Stimulated activated CD4-positive, alpha-beta T cell treated with anti-CD3 and anti-CD28 coated beads, Interleukin-1b, Interleukin-23, amount 100 ng/mL, for 1 hour (primary cell): Measurements from ENCODE around the gene KLHL11.
"Not testable (repeated sequence)": the region's sequence is repeated elsewhere in the genome, so short reads cannot be mapped to it uniquely, and the experiment has no call there.

Source experiments
- DNase-seq, 2 donors: peaks; one replicate each; pipeline ENCODE4 v3.0.0-alpha.2; 2020; ENCODE audit warnings: low read depth in 2 of 2

KLHL11 gene

DNA sequence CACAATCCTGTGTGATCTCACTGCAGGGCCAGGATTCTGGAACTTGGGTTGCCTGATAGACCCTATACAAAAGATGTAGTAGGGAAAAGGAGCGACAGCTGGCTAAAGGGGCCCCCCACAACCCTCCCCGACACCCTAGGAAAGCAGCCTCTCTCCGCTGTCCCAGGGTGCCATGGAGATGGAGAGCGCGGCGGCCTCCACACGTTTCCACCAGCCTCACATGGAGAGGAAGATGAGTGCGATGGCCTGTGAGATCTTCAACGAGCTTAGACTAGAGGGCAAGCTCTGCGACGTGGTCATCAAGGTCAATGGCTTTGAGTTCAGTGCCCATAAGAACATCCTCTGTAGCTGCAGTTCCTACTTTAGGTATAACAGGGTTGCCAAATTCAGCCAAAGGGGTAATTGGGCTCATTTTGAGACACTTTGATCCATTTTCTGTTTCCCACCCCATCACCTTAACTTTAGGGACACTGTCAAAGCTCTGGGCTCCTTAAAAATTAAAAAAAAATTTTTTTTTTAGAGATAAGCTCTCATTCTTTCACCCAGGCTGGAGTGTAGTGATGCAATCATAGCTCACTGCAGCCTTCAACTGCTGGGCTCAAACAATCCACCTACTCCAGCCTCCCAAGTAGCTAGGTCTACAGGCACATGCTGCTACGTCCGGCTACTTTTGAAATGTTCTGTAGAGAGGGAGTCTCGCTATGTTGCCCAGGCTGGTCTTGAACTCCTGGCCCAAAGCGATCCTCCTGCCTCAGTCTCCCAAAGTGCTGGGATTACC, 27.3 kb downstream of the KLHL11 start, which contains the start of gene KLHL10:
TSS of gene KLHL10 (plus strand) at position 65 of the 778 bp plus-strand sequence. CDS start at position 173, 108 bp downstream.
- DNase-seq, result no peak

DNA sequence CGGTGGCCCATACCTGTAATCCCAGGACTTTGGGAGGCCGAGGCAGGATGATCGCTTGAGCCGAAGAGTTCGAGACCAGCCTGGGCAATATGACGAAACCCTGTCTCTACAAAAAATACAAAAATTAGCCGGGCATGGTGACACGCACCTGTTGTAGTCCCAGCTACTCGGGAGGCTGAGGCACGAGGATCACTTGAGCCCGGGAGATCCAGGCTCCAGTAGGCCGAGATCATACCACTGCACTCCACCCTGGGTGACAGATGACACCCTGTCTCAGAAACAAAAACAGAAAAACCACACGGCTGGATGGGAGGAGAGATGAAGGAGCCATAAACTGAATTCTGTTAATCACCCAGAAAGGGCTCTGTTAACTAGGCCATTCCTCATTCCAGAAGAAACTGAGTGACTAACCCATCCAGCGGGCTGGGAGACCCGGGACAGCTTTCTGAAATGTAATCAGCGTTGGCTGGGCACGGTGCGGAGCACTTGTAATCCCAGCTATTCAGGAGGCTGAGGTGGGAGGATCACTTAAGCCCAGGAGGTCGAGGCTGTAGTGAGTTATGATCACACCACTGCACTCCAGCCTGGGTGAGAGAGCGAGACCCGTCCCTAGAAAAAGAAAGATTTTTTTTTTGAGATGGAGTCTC, 28.6 kb downstream of the KLHL11 start:
- no peak for DNase-seq

- peak in 1 of 2 donors; percentile 21 for DNase-seq
These were observed 29.2 kb downstream of the KLHL11 start, which contains the start of gene NT5C3B for GRCh38 chr17:41835800-41836549. TSS of gene NT5C3B (minus strand) at chr17:41836232. CDS start at chr17:41836193, 39 bp downstream.

DNA sequence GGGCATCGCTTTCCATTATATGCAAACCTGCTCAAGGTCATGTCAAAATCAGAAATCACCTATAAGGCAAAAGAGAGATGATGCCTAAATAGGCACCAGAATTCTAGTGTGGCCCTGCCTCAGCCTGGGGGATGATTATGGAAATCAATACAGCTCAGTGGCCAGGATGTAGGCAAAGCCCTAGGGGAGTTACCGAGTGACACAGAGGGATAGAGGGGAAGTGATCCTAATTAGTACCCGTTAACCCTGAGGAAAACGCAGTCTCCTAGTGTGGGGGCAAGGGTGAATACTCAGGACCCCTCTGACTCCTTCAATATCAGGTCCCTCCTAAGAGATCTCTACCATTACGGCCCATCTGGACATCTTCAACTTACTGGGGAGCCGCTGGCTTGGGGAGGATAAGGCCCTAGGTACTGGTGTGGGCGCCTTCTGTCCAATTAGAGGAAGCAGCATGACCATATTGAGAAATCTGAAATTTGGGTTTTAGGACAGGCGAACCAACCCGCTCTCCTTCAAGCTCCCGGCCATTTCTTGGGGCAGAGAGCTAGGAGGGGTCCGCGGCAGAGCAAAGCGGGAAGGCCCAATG, 29.9 kb downstream of the KLHL11 start:
- DNase-seq, result no peak

DNA sequence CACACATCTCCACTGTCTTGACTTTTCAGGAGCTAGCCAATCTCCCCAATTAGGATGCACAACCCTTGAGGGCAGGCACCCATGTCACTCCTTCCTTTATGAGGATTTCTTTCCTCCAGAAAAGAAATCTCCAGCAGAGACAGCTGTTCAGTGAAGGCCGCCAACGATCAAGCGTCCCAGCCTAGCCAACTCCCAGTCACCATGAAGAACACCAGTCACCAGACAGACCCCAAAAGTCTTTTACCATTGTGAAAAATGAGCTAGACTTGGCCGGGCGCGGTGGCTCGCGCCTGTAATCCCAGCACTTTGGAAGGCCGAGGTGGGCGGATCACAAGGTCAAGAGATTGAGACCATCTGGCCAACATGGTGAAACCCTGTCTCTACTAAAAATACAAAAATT, 35.3 kb downstream of the KLHL11 start:
- DNase-seq, result not testable (repeated sequence)

DNA sequence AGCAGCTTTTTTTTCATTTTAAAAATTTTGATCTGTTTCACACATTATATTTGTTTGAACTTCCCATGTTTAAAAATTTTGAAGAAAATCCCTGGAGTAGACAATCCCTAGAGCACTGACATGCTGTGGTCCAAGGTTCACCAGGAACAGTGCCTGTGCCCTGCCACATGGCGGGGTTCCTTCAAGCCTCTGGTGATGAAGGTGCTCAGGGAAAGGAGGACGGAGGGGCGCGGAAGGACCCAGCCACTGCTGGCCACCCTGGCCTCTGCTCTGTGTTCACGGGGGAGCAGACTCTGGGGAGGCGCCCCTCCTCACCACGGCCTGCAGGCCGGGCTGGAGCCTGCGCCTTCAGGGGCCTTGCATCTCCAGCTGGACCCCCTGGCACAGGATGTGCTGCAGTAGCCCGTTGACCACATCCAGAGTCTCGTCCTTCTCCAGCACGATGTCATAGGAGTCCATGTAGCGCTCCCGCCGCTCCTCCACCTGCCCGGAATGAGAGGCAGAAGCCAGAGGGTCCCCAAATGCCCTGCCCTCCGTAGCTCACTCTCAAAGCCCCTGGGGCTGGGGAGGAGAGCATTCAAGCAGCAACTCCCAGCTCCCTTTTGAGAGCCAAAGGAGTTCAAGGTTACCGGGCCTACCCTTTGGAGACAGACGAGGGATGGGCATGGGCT, 39.9 kb downstream of the KLHL11 start:
- no peak for DNase-seq

DNA sequence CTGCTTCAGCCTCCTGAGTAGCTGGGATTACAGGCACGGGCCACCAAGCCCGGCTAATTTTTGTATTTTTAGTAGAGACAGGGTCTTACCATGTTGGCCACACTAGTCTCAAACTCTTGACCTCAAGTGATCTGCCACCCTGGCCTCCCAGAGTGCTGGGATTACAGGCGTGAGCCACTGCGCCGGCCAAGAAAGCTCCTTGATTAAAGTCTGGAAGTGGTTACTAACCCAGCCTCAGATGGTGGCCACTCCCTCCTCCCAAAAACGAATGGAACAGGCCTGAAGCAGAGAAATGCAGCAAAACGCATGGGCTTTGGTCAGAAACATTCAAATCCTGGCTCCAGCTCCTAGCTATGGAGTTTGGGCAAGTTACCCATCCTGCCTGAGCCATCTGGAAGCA, 41.1 kb downstream of the KLHL11 start:
- DNase-seq, result no peak

DNA sequence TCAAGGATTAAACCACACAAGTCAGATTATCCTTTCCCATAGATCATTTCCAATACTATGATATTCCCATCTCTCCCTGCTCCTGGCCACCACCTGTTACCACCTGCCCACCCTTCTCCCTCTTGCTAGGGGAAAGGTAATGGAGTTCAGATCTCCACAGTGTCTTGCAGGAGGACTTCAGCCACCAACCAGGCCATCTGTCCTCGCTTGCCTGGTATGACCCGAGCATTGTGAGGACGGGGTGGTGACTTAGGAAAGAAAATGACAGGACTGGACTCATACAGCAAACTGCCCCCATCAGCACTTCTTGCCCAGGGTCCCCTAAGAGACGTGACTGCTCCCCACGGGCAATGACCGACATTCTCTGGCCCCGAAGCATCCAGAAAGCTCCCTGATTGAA, 41.6 kb downstream of the KLHL11 start:
- DNase-seq, result no peak

DNA sequence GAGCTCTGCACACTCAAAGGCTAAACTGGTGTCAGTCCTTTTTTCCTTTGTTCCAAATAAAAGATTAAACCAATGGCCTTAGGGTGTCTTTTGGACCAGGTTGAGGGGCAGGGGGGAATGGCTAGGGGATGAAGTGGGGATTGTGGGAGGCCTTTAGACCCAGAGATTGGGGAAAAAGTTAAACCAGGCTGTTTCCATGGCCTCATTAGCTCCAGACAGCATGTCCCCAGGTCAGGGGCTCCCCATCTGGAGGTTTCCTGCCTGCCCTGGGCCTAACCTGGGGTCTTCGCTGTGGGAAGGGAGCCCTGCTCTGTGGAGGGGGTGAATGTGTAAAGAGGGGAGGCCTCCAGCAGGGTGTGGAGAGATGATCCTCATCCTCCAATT, 42.1 kb downstream of the KLHL11 start:
- no peak for DNase-seq

GRCh38 chr17:41822216-41823140, 42.7 kb downstream of the KLHL11 start:
- DNase-seq, result no peak

GRCh38 chr17:41821776-41822175, 43.4 kb downstream of the KLHL11 start:
- no peak for DNase-seq

DNA sequence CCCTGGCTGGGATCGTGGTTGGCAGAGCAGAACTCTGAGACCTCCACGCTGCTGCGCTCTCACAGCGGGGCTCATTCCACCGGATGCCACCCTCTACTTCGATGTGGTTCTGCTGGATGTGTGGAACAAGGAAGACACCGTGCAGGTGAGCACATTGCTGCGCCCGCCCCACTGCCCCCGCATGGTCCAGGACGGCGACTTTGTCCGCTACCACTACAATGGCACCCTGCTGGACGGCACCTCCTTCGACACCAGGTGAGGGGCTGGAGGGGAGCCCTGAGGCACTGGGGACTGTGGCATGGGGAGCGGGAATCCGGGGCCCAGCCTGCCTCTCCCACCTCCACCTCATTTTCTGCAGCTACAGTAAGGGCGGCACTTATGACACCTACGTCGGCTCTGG, 47.2 kb downstream of the KLHL11 start:
- no peak for DNase-seq

- DNase-seq, result no peak
These were observed 48.4 kb downstream of the KLHL11 start for GRCh38 chr17:41816637-41817320.

DNA sequence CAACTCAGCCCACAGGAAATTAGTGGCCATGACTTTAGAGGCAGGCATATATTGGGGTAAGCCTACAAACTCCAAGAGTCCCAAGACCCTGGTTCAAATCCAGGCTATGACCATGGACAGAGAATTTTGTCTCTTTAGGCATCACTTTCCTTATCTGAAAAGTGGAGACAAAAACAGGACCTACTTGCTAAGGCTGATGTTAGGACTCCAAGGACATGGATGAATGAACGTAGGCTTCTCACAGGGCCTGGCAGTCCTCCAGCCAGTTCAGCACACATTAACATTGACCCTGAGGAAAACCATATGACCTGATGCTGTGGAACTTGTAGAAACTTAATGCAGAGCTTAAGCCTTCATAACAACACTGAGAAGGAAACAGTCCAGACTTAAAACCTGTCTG, 51.0 kb downstream of the KLHL11 start:
- DNase-seq, result no peak

DNA sequence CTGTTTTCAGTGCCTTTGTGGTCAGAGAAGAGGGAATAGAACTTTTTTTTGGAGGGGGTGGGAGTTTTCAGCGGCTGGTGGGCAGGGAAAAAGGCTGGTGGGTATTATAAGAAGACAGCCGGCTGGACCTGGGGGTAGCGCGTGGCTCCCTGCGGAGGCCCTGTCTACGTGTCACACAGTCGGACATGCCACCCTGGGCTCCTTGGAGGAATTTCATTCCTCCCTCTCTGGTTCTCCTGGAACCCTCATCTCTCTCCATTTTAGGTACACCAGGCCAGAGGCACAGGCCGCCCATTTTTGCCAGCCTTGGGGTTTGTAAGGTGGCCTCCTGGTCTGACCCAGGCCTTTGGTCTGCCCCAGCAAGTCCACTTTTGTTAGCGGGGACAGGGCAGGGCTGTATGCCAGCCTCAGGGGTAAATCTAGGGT, 51.5 kb downstream of the KLHL11 start:
- DNase-seq, result no peak

DNA sequence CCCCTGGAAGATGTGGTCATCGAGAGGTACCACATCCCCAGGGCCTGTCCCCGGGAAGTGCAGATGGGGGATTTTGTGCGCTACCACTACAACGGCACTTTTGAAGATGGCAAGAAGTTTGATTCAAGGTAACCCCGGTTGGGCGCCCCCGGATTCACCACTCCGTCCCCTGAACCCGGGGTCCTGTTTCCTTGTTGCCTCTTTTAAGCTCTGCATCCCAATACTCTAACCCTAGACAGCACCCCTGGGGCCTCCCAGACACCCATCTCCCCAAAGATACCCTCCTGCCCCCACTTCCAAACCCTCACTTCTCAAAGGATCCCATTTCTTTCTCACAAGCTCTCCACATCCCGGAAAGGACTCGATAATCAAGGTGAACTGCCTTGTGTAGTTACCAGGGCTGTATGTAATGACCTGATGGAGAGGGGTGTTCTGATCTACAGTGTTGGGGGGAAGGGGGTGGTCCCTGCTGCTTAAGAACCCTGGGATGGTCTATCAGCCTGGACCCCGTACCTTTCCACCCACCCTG, 52.0 kb downstream of the KLHL11 start:
- no peak for DNase-seq

GRCh38 chr17:41812381-41813151, 52.7 kb downstream of the KLHL11 start, which contains the start of gene FKBP10:
TSS of gene FKBP10 (plus strand) at chr17:41813004. CDS start at chr17:41813035, 31 bp downstream.
- DNase-seq, result no peak

GRCh38 chr17:41811549-41812380, 53.5 kb downstream of the KLHL11 start, which contains the start of gene P3H4:
TSS of gene P3H4 (minus strand) at chr17:41811949. CDS start at chr17:41811915, 34 bp downstream.
- DNase-seq, result peak; percentile 29 to 46
